ENCODE results near the gene NQO2. TPM values are rescaled to one million over a fixed set of nuclear protein-coding genes. Genes with fewer than 3 reads are reported as not detected.

Gene NQO2
- total and polyA plus RNA-seq, 2 of the 13 experiments (the other 11 are each of a cell fraction or from before 2014, with no cell fraction given) = 32.2 to 56.5 TPM

GRCh38 chr6:2989332-2990247 is 10.1 kb upstream of the NQO2 start (continued):
- TF ChIP-seq ISL2 (CRISPR knock-in tag; IDR thresholded peaks at IDR 0.05) (peak; percentile 46; the same call in 1 of the 2 replicates), CREB1 (IDR thresholded peaks at IDR 0.05) (peak; percentile 62), CREB1 (CRISPR knock-in tag; IDR thresholded peaks at IDR 0.05) (peak; percentile 83), ZNF607 (CRISPR knock-in tag; IDR thresholded peaks at IDR 0.05; ENCODE audit: borderline replicate concordance) (no peak), ZBTB2 (CRISPR knock-in tag; IDR thresholded peaks at IDR 0.05; ENCODE audit: low read depth) (no peak; the same call in 1 of the 2 replicates), ATF7-NPFF (CRISPR knock-in tag; IDR thresholded peaks at IDR 0.05; ENCODE audit: low read depth) (no peak), ISX (CRISPR knock-in tag; conservative IDR thresholded peaks at IDR 0.05) (no peak), REL (CRISPR knock-in tag; conservative IDR thresholded peaks at IDR 0.05) (no peak), ZNF567 (CRISPR knock-in tag; IDR thresholded peaks at IDR 0.05; ENCODE audit: borderline replicate concordance) (no peak), ETV5 (CRISPR knock-in tag; IDR thresholded peaks at IDR 0.05; ENCODE audit: borderline replicate concordance) (peak; percentile 33; the same call in 1 of the 2 replicates), ZNF816 (CRISPR knock-in tag; IDR thresholded peaks at IDR 0.05; ENCODE audit: borderline replicate concordance) (peak; percentile 59; the same call in 1 of the 2 replicates), ZFP41 (CRISPR knock-in tag; IDR thresholded peaks at IDR 0.05; ENCODE audit: borderline replicate concordance) (no peak), ZNF205 (CRISPR knock-in tag; IDR thresholded peaks at IDR 0.05) (peak; percentile 64; the same call in 1 of the 2 replicates), ZNF678 (CRISPR knock-in tag; IDR thresholded peaks at IDR 0.05) (0 out of 2 replicates have a peak, but pooled peaks have one; percentile 33), ZFP36 (IDR thresholded peaks at IDR 0.05; ENCODE audit: borderline replicate concordance, low read depth, low read length, partially characterized antibody) (no peak), REXO4 (CRISPR knock-in tag; IDR thresholded peaks at IDR 0.05; ENCODE audit: borderline replicate concordance) (0 out of 2 replicates have a peak, but pooled peaks have one; percentile 39), CEBPB (IDR thresholded peaks at IDR 0.05; ENCODE audit: borderline replicate concordance, low read depth, low read length) (0 out of 2 replicates have a peak, but pooled peaks have one; percentile 41)
- TF ChIP-seq, protein P1, sequence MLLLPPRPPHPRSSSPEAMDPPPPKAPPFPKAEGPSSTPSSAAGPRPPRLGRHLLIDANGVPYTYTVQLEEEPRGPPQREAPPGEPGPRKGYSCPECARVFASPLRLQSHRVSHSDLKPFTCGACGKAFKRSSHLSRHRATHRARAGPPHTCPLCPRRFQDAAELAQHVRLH (CRISPR knock-in tag; IDR thresholded peaks at IDR 0.05; ENCODE audit: borderline replicate concordance, low read depth) = peak; percentile 49; the same call in 1 of the 2 replicates
- TF ChIP-seq, protein P2, sequence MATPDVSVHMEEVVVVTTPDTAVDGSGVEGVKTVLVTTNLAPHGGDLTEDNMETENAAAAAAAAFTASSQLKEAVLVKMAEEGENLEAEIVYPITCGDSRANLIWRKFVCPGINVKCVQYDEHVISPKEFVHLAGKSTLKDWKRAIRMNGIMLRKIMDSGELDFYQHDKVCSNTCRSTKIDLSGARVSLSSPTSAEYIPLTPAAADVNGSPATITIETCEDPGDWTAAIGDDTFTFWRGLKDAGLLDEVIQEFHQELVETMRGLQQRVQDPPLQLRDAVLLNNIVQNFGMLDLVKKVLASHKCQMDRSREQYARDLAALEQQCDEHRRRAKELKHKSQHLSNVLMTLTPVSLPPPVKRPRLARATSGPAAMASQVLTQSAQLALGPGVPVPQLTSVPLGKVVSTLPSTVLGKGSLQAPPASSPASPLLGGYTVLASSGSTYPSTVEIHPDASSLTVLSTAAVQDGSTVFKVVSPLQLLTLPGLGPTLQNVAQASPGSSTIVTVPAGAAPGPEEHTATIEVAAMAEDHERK (CRISPR knock-in tag; IDR thresholded peaks at IDR 0.05; ENCODE audit: low read depth) = no peak
- TF ChIP-seq, protein P3, sequence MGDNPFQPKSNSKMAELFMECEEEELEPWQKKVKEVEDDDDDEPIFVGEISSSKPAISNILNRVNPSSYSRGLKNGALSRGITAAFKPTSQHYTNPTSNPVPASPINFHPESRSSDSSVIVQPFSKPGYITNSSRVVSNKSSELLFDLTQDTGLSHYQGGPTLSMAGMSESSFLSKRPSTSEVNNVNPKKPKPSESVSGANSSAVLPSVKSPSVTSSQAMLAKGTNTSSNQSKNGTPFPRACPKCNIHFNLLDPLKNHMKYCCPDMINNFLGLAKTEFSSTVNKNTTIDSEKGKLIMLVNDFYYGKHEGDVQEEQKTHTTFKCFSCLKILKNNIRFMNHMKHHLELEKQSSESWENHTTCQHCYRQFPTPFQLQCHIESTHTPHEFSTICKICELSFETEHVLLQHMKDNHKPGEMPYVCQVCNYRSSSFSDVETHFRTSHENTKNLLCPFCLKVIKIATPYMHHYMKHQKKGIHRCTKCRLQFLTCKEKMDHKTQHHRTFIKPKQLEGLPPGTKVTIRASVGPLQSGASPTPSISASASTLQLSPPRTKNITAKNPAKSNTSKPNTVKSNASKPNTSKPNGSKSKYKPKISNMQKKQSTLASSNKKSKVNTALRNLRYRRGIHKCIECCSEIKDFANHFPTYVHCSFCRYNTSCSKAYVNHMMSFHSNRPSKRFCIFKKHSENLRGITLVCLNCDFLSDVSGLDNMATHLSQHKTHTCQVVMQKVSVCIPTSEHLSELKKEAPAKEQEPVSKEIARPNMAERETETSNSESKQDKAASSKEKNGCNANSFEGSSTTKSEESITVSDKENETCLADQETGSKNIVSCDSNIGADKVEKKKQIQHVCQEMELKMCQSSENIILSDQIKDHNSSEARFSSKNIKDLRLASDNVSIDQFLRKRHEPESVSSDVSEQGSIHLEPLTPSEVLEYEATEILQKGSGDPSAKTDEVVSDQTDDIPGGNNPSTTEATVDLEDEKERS (CRISPR knock-in tag; IDR thresholded peaks at IDR 0.05) = 0 out of 2 replicates have a peak, but pooled peaks have one; percentile 64
- TF ChIP-seq, protein P4, sequence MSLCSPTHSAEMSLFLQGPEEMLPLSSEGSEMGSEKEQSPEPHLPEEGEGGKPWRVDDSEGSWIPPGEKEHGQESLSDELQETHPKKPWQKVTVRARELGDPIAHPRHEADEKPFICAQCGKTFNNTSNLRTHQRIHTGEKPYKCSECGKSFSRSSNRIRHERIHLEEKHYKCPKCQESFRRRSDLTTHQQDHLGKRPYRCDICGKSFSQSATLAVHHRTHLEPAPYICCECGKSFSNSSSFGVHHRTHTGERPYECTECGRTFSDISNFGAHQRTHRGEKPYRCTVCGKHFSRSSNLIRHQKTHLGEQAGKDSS (CRISPR knock-in tag; IDR thresholded peaks at IDR 0.05; ENCODE audit: borderline replicate concordance, low read depth) = 0 out of 2 replicates have a peak, but pooled peaks have one; percentile 46
